Inflammatory macrophage treated with lipopolysaccharide for 1 hour (primary cell): ENCODE results near the gene MSANTD3.
"Not testable (repeated sequence)": the region's sequence is repeated elsewhere in the genome, so short reads cannot be mapped to it uniquely, and the experiment has no call there.

Source experiments
- DNase-seq, 2 donors: peaks; one replicate each; pipeline ENCODE4 v3.0.0-alpha.2; 2020 to 2022

Gene MSANTD3

GRCh38 chr9:100426530-100427365 is at the start of gene MSANTD3:
TSS of gene MSANTD3 (plus strand) at chr9:100427143. CDS start at chr9:100441939, 14,796 bp downstream.
- DNase-seq: peak; percentile 48 to 67

GRCh38 chr9:100379862-100380261 is 47.1 kb upstream of the MSANTD3 start:
- DNase-seq: no peak

GRCh38 chr9:100392989-100393388 is 34.0 kb upstream of the MSANTD3 start:
- DNase-seq: not testable (repeated sequence)

- no peak for DNase-seq
These were observed 32.8 kb upstream of the MSANTD3 start for GRCh38 chr9:100394032-100394695.

- peak; percentile 49 to 72 for DNase-seq
These were observed 32.1 kb upstream of the MSANTD3 start for GRCh38 chr9:100394816-100395215.

- DNase-seq: no peak
These were observed 30.2 kb upstream of the MSANTD3 start for GRCh38 chr9:100396769-100397168.

GRCh38 chr9:100397529-100398266 is 29.2 kb upstream of the MSANTD3 start:
- DNase-seq: no peak

- no peak for DNase-seq
These were observed 25.9 kb upstream of the MSANTD3 start for GRCh38 chr9:100401042-100401441.

GRCh38 chr9:100406962-100407361 is 20.0 kb upstream of the MSANTD3 start:
- no peak for DNase-seq

- DNase-seq: no peak
These were observed 18.3 kb upstream of the MSANTD3 start for GRCh38 chr9:100408546-100409175.

GRCh38 chr9:100409176-100409556 is 17.8 kb upstream of the MSANTD3 start:
- no peak for DNase-seq

- peak; percentile 91 to 92 for DNase-seq
These were observed 15.3 kb upstream of the MSANTD3 start for GRCh38 chr9:100411472-100412283.

GRCh38 chr9:100413839-100414420 is 13.0 kb upstream of the MSANTD3 start:
- no peak for DNase-seq

GRCh38 chr9:100417815-100418214 is 9.1 kb upstream of the MSANTD3 start:
- no peak for DNase-seq

- no peak for DNase-seq
These were observed 7.8 kb upstream of the MSANTD3 start for GRCh38 chr9:100419166-100419565.

GRCh38 chr9:100421116-100421515 is 5.8 kb upstream of the MSANTD3 start:
- not testable (repeated sequence) for DNase-seq

GRCh38 chr9:100425758-100426157 is 1.2 kb upstream of the MSANTD3 start:
- no peak for DNase-seq

GRCh38 chr9:100426189-100426529 is 784 bp upstream of the MSANTD3 start:
- no peak for DNase-seq

GRCh38 chr9:100427366-100428263 is 672 bp downstream of the MSANTD3 start:
- peak; percentile 37 to 42 for DNase-seq

- peak; percentile 89 to 99 for DNase-seq
These were observed 2.1 kb downstream of the MSANTD3 start for GRCh38 chr9:100428871-100429654.
